Glutamatergic neuron (in vitro differentiated cells): ENCODE data around the gene DPAGT1. TPM values are rescaled to one million over a fixed set of nuclear protein-coding genes. Genes with fewer than 3 reads are reported as not detected.
A peak's percentile ranks its signal among the peaks of the same experiment; 100 is the strongest.

Source experiments
- DNase-seq: peaks from one replicate; pipeline ENCODE4 v3.0.0; 2022
- H3K27ac Mint-ChIP-seq: one replicate; pipeline ENCODE4 v1.8.0; 2020; ENCODE audit warnings: mild to moderate bottlenecking, mixed read lengths, inconsistent platforms; ENCODE audit not compliant: unreplicated experiment
- H3K27me3 Mint-ChIP-seq: one replicate; pipeline ENCODE4 v1.8.0; 2020; ENCODE audit warnings: mild to moderate bottlenecking, moderate library complexity, mixed read lengths, inconsistent platforms; ENCODE audit not compliant: unreplicated experiment
- H3K36me3 Mint-ChIP-seq: one replicate; pipeline ENCODE4 v1.8.0; 2020; ENCODE audit warnings: mild to moderate bottlenecking, mixed read lengths, inconsistent platforms; ENCODE audit not compliant: unreplicated experiment
- H3K4me1 Mint-ChIP-seq: one replicate; pipeline ENCODE4 v1.8.0; 2020; ENCODE audit warnings: mild to moderate bottlenecking, low read depth, mixed read lengths, inconsistent platforms; ENCODE audit not compliant: unreplicated experiment
- H3K4me3 Mint-ChIP-seq: one replicate; pipeline ENCODE4 v1.8.0; 2020; ENCODE audit warnings: mild to moderate bottlenecking, mixed read lengths, inconsistent platforms; ENCODE audit not compliant: unreplicated experiment
- H3K9me3 Mint-ChIP-seq: one replicate; pipeline ENCODE4 v1.8.0; 2020; ENCODE audit warnings: mild to moderate bottlenecking, moderate library complexity, mixed read lengths, inconsistent platforms; ENCODE audit not compliant: unreplicated experiment
- total RNA-seq: library from RNA; stranded (reverse); fragmentation: NEBNext Ultra II Directional; extraction: Animal tissue kit (Norgen Biotek cat#: 25700); gene quantifications from one replicate; pipeline ENCODE4 v1.2.1, GENCODE V29; 2021; ENCODE audit not compliant: unreplicated experiment
- TF ChIP-seq, protein P1 (sequence below): fragments of 200-600 bp; sonication (generic); IDR thresholded peaks from one replicate; pipeline ENCODE4 v1.5.0; 2021; ENCODE audit not compliant: partially characterized antibody, unreplicated experiment

Gene DPAGT1
- total RNA-seq, 1 donor from 2014 or later = 36.1 TPM

DNA sequence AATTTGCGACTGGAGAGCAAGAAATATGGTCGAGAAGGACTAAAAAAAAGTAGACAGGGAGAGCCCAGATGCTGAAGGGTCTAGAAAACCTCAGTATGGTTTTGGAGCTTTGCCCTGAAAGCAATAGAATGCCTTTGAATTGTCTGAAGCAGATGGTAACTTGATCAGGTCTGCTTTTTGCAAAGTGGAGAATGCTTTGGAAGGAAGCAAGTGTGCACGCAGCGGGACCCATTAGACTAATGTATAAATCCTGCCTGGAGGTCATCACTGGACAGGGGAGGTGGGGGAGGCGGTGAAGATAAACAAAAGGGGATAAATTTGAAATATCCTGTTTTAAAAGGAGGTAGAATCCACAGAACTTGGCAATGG is 19.0 kb upstream of the DPAGT1 start:
- Mint-ChIP-seq H3K9me3 (peaks cover 7% of the 10 kb centered on the region), H3K27me3 (peaks cover 3% of the 10 kb centered on the region), H3K36me3 (no peaks in the 10 kb centered on the region), H3K4me1 (peaks cover 18% of the 10 kb centered on the region), H3K27ac (peak overlapping the region; percentile 89), H3K4me3 (peak overlapping the region; percentile 99)
- DNase-seq = no peak
- TF ChIP-seq, protein P1, sequence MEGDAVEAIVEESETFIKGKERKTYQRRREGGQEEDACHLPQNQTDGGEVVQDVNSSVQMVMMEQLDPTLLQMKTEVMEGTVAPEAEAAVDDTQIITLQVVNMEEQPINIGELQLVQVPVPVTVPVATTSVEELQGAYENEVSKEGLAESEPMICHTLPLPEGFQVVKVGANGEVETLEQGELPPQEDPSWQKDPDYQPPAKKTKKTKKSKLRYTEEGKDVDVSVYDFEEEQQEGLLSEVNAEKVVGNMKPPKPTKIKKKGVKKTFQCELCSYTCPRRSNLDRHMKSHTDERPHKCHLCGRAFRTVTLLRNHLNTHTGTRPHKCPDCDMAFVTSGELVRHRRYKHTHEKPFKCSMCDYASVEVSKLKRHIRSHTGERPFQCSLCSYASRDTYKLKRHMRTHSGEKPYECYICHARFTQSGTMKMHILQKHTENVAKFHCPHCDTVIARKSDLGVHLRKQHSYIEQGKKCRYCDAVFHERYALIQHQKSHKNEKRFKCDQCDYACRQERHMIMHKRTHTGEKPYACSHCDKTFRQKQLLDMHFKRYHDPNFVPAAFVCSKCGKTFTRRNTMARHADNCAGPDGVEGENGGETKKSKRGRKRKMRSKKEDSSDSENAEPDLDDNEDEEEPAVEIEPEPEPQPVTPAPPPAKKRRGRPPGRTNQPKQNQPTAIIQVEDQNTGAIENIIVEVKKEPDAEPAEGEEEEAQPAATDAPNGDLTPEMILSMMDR = no peak

DNA sequence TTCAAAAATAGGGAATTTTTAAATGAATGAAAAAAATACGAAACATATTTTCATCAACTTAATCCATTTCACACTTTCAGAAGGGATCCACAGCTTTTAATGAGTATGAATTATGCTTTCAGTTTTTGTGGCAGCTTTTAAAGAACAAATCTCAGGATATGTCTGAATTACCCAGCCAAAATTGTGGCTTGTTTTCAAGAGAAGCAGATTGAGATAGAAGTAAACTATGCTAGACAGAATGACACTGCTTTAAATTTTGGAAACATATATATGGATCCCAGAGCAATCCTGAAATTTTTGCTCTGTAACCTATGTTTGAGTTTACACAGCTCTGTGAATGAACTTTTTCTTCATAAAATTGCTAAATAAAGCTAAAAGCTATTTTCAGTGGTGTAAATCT is 17.3 kb upstream of the DPAGT1 start:
- Mint-ChIP-seq H3K4me3 (no peak overlapping the region), H3K27ac (no peak overlapping the region), H3K27me3 (peaks cover 3% of the 10 kb centered on the region), H3K36me3 (peaks cover 5% of the 10 kb centered on the region), H3K9me3 (peaks cover 7% of the 10 kb centered on the region), H3K4me1 (peaks cover 18% of the 10 kb centered on the region)
- TF ChIP-seq, protein P1 = no peak
- no peak for DNase-seq

- TF ChIP-seq, protein P1 = no peak
- DNase-seq = no peak
- H3K27ac Mint-ChIP-seq = no peak overlapping the region
- peaks cover 5% of the 10 kb centered on the region for H3K36me3 Mint-ChIP-seq
- H3K9me3 Mint-ChIP-seq = peaks cover 7% of the 10 kb centered on the region
- peaks cover 3% of the 10 kb centered on the region for H3K27me3 Mint-ChIP-seq
- no peak overlapping the region for H3K4me3 Mint-ChIP-seq
- H3K4me1 Mint-ChIP-seq = peaks cover 18% of the 10 kb centered on the region
These were observed 16.6 kb upstream of the DPAGT1 start for GRCh38 chr11:119118227-119118626.

- H3K27ac Mint-ChIP-seq = no peak overlapping the region
These were observed 15.5 kb upstream of the DPAGT1 start for GRCh38 chr11:119117004-119117706.

DNA sequence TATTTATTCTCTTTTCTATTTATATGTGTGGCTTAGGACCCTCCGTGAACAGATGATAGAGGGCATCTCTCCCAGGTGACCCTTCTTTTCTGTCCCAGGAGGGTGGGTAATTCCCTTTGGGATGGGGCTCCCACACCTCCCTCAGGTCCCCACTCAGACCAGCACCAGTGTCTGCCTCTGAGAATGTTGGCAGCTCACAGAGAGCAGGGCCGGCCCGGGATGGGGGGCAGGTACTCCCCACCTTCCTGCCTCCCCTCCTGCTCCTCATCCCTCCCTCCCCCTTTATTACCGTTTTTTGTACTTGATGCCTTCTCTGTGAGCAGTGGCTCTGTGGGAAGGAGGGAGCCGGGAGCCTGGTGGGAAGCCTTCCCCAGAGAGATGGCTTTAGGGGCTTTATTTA is 14.9 kb upstream of the DPAGT1 start:
- Mint-ChIP-seq H3K36me3 (peaks cover 10% of the 10 kb centered on the region), H3K4me3 (no peak overlapping the region), H3K27me3 (peaks cover 5% of the 10 kb centered on the region), H3K9me3 (peaks cover 7% of the 10 kb centered on the region), H3K27ac (no peak overlapping the region), H3K4me1 (peaks cover 9% of the 10 kb centered on the region)
- DNase-seq = no peak
- TF ChIP-seq, protein P1 = no peak

More at GRCh38 chr11:119117004-119117706, 15.5 kb upstream of the DPAGT1 start:
- Mint-ChIP-seq H3K27me3 (peaks cover 3% of the 10 kb centered on the region), H3K9me3 (peaks cover 7% of the 10 kb centered on the region), H3K4me3 (no peak overlapping the region), H3K36me3 (peaks cover 5% of the 10 kb centered on the region), H3K4me1 (peaks cover 12% of the 10 kb centered on the region)
- no peak for DNase-seq
- TF ChIP-seq, protein P1 = no peak
